ENCODE measurements around the gene IFI27. TPM values are rescaled to one million over a fixed set of nuclear protein-coding genes. Genes with fewer than 3 reads are reported as not detected.

The IFI27 gene
- total and polyA plus RNA-seq, 2 of the 4 experiments (the other 2 are of a cell fraction): under 0.01 to 0.60 TPM

GRCh38 chr14:94163796-94164195 lies 53.3 kb downstream of the IFI27 start:
- Histone ChIP-seq H3K9me3 (ENCODE audit: control insufficient read depth, insufficient read depth, low read length) (no peaks in the 10 kb centered on the region), H2BK120ac (ENCODE audit: low read depth, low read length) (no peak overlapping the region), H2BK20ac (ENCODE audit: low read depth, low read length) (no peak overlapping the region), H3K4me2 (ENCODE audit: low read depth, low read length) (no peak overlapping the region), H3K36me3 (ENCODE audit: control insufficient read depth, insufficient read depth, low read length) (no peaks in the 10 kb centered on the region), H4K91ac (ENCODE audit: insufficient read depth, low read depth, low read length) (no peak overlapping the region), H2AK9ac (replicated peaks; ENCODE audit: low read depth, low read length, poor library complexity) (peak overlapping the region; percentile 32), H3K18ac (ENCODE audit: low read depth, low read length) (no peak overlapping the region), H3K4me1 (ENCODE audit: control insufficient read depth, insufficient read depth, low read length) (peaks cover 3% of the 10 kb centered on the region; the same call in 1 of the 2 replicates), H2BK15ac (ENCODE audit: low read depth, low read length) (no peak overlapping the region), H3K79me1 (ENCODE audit: low read depth in 1 of 2, low read length in 2 of 2) (no peaks in the 10 kb centered on the region), H4K20me1 (ENCODE audit: insufficient read depth, low read length) (no peaks in the 10 kb centered on the region), H3K4ac (ENCODE audit: low read depth, low read length) (no peak overlapping the region), H4K8ac (ENCODE audit: low read depth in 2 of 2, low read length in 2 of 2) (no peak overlapping the region), H4K5ac (ENCODE audit: low read depth, low read length) (no peak overlapping the region), H3K27me3 (ENCODE audit: control insufficient read depth, insufficient read depth, low read length) (peaks cover 35% of the 10 kb centered on the region), H3K14ac (replicated peaks; ENCODE audit: low read depth, low read length) (no peak overlapping the region), H3K27ac (ENCODE audit: insufficient read depth, low read length) (no peak overlapping the region), H3K4me3 (ENCODE audit: insufficient read depth, low read depth, low read length) (no peak overlapping the region), H2AK5ac (ENCODE audit: low read depth, low read length) (no peak overlapping the region), H3K9me1 (ENCODE audit: insufficient read depth, low read length) (no peaks in the 10 kb centered on the region; the same call in 1 of the 2 replicates), H3K23ac (ENCODE audit: low read depth, low read length) (no peak overlapping the region), H3K56ac (ENCODE audit: extremely low read depth, insufficient read depth, low read length) (no peak overlapping the region), H2AFZ (replicated peaks; ENCODE audit: low read length, poor library complexity) (no peak overlapping the region), H3K9ac (ENCODE audit: low read depth, low read length) (no peak overlapping the region), H2BK5ac (ENCODE audit: low read depth, low read length, poor library complexity, severe bottlenecking) (no peak overlapping the region)
- dilution Hi-C loops (cut with HindIII; ENCODE audit: low sequenced_read_pairs, unreplicated experiment): no loop called here
- in situ Hi-C loops (cut with MboI; ENCODE audit: low sequenced_read_pairs): no loop called here
- no peak for TF ChIP-seq RAD21 (IDR thresholded peaks at IDR 0.05; ENCODE audit: low read length)
- TF ChIP-seq BHLHE40 (IDR thresholded peaks at IDR 0.05; ENCODE audit: low read depth, low read length): no peak
- TF ChIP-seq MAZ (IDR thresholded peaks at IDR 0.05; ENCODE audit: borderline replicate concordance, low read depth, low read length): no peak
- TF ChIP-seq FOS (IDR thresholded peaks at IDR 0.05; ENCODE audit: low read depth, low read length): no peak
- TF ChIP-seq POLR2A (IDR thresholded peaks at IDR 0.05; ENCODE audit: low read depth, low read length): no peak
- no peak for TF ChIP-seq NFE2L2 (IDR thresholded peaks at IDR 0.05; ENCODE audit: low read depth, low read length)
- TF ChIP-seq MXI1 (IDR thresholded peaks at IDR 0.05; ENCODE audit: borderline replicate concordance, low read depth, low read length): no peak
- TF ChIP-seq, protein P1, sequence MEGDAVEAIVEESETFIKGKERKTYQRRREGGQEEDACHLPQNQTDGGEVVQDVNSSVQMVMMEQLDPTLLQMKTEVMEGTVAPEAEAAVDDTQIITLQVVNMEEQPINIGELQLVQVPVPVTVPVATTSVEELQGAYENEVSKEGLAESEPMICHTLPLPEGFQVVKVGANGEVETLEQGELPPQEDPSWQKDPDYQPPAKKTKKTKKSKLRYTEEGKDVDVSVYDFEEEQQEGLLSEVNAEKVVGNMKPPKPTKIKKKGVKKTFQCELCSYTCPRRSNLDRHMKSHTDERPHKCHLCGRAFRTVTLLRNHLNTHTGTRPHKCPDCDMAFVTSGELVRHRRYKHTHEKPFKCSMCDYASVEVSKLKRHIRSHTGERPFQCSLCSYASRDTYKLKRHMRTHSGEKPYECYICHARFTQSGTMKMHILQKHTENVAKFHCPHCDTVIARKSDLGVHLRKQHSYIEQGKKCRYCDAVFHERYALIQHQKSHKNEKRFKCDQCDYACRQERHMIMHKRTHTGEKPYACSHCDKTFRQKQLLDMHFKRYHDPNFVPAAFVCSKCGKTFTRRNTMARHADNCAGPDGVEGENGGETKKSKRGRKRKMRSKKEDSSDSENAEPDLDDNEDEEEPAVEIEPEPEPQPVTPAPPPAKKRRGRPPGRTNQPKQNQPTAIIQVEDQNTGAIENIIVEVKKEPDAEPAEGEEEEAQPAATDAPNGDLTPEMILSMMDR (conservative IDR thresholded peaks at IDR 0.05; ENCODE audit: low read depth, low read length): no peak
- TF ChIP-seq RFX5 (IDR thresholded peaks at IDR 0.05; ENCODE audit: low read depth, low read length): no peak
- TF ChIP-seq USF2 (IDR thresholded peaks at IDR 0.05; ENCODE audit: low read depth, low read length): no peak
- no peak for TF ChIP-seq SMC3 (IDR thresholded peaks at IDR 0.05; ENCODE audit: low read depth, low read length)
- no peak for TF ChIP-seq ELK1 (IDR thresholded peaks at IDR 0.05; ENCODE audit: borderline replicate concordance, low read depth, low read length)
- no peak for TF ChIP-seq RCOR1 (IDR thresholded peaks at IDR 0.05; ENCODE audit: insufficient replicate concordance, low read length)
- no peak for TF ChIP-seq CEBPB (IDR thresholded peaks at IDR 0.05; ENCODE audit: low read depth, low read length)
- TF ChIP-seq CHD1 (IDR thresholded peaks at IDR 0.05; ENCODE audit: low read depth, low read length): no peak
- no peak for TF ChIP-seq MAFK (IDR thresholded peaks at IDR 0.05; ENCODE audit: low read depth, low read length)
- ATAC-seq (ENCODE audit: low read depth) (no peak), DNase-seq (no peak)
- BruUV-seq (replicated peaks): no TSS peak
- ChIA-PET CTCF (interaction anchor here (1.9 kb wide), 1 partner anchor 27 kb away, joined by 6 read pairs; no protein-coding TSS in a partner anchor), POLR2A (ENCODE audit: unreplicated experiment) (no interaction called here)
- intact Hi-C loops (cut with micrococcal nuclease): no loop called here
- WGBS, 2 experiments (ENCODE audit: extremely low coverage in 2 of 2, insufficient read length in 1 of 2): no CpG with 5 or more reads among the region's 5 CpGs

Data from IMR-90 (cell line).